K562 (cell line): ENCODE measurements around the gene SLC6A6. TPM values are rescaled to one million over a fixed set of nuclear protein-coding genes. Genes with fewer than 3 reads are reported as not detected.

Experiments used
- ATAC-seq: fragments of 200-7000 bp; cut with Tn5 transposase; 3 replicates; pipeline ENCODE4 v1.9.1; 2020; ENCODE audit warnings: moderate library complexity
- BruUV-seq: library from RNA; stranded (reverse); fragments of 400-500 nt; replicated peaks from 2 replicates; lab custom pipeline; 2021; lab: Mats Ljungman, UMichigan
- CTCF ChIA-PET: fragments of 300-600 bp; formaldehyde crosslinking; extraction: SDS; loops from one replicate; lab custom pipeline; 2021; ENCODE audit warnings: low intra/inter-chr PET ratio; lab: Yijun Ruan, JAX
- POLR2A ChIA-PET: fragments of 300-600, 350-650 bp; sonication (Branson Sonifier 250); formaldehyde crosslinking; extraction: SDS; loops from one replicate; lab custom pipeline; 2021; ENCODE audit warnings: antibody characterized with exemption, inconsistent platforms; lab: Yijun Ruan, JAX
- DNase-seq, 4 experiments: peaks; one replicate each; pipeline versions ENCODE4 v3.0.0 to v3.0.0-alpha.2; 2011 to 2018; ENCODE audit warnings: low spot score in 3 of 4, mixed read lengths in 3 of 4; ENCODE audit errors: extremely low read depth in 1 of 4
- FAIRE-seq: peaks from 2 replicates; lab custom pipeline; 2011; peaks lifted over from hg19 to GRCh38; lab: Jason Lieb, UNC
- H2AFZ ChIP-seq: 2 replicates; pipeline ENCODE4 v1.6.0; 2011; ENCODE audit warnings: low read depth, low read length, control low read depth, inconsistent platforms
- H3K27ac ChIP-seq: fragments of 200-600 bp; 3 replicates; pipeline ENCODE4 v1.8.0; 2011; ENCODE audit warnings: low read depth, mild to moderate bottlenecking, control low read depth, inconsistent platforms, low read length, moderate library complexity, mixed read lengths; ENCODE audit errors: extremely low read depth
- H3K27me3 ChIP-seq, 2 experiments: fragments of 300-600 bp in 1 of 2; 2 replicates in 1 of 2; 3 replicates in 1 of 2; pipeline versions ENCODE4 v1.6.0 to v1.8.0; 2011; ENCODE audit warnings: inconsistent platforms in 2 of 2, low read length in 2 of 2, mild to moderate bottlenecking in 1 of 2, mixed read lengths in 1 of 2, moderate library complexity in 1 of 2; ENCODE audit not compliant: control insufficient read depth in 2 of 2, insufficient read depth in 2 of 2
- H3K36me3 ChIP-seq: fragments of 300-600 bp; 3 replicates; pipeline ENCODE4 v1.8.0; 2011; ENCODE audit warnings: mild to moderate bottlenecking, low read length, inconsistent platforms; ENCODE audit not compliant: control insufficient read depth, insufficient read depth
- H3K4me1 ChIP-seq, 2 experiments: fragments of 200-600 bp in 1 of 2; replicated peaks in 1 of 2; 2 replicates in 1 of 2; 3 replicates in 1 of 2; pipeline versions ENCODE4 v1.5.1 to v1.8.0; 2011; ENCODE audit warnings: inconsistent platforms in 2 of 2, low read length in 2 of 2, mild to moderate bottlenecking in 1 of 2, mixed read lengths in 1 of 2, moderate library complexity in 1 of 2; ENCODE audit not compliant: control insufficient read depth in 2 of 2, insufficient read depth in 2 of 2
- H3K4me2 ChIP-seq: 2 replicates; pipeline ENCODE4 v1.6.1; 2011; ENCODE audit warnings: low read length, control low read depth, inconsistent platforms, mixed read lengths; ENCODE audit not compliant: insufficient read depth
- H3K4me3 ChIP-seq: fragments of 200-600 bp; sonication (generic), shearing (Covaris generic); 2 replicates; pipeline ENCODE4 v1.5.1; 2016; ENCODE audit warnings: control low read depth, inconsistent platforms
- H3K79me2 ChIP-seq: fragments of 200-600 bp; 3 replicates; pipeline ENCODE4 v1.8.0; 2011; ENCODE audit warnings: low read length, inconsistent platforms; ENCODE audit not compliant: control insufficient read depth, insufficient read depth
- H3K9ac ChIP-seq, 2 experiments: 2 replicates each; pipeline versions ENCODE4 v1.6.0 to v1.6.1; 2011; ENCODE audit warnings: low read depth in 2 of 2, low read length in 2 of 2, control low read depth in 1 of 2, inconsistent platforms in 1 of 2, mild to moderate bottlenecking in 1 of 2, mixed read lengths in 1 of 2; ENCODE audit not compliant: insufficient read depth in 1 of 2
- H3K9me1 ChIP-seq: one replicate; pipeline ENCODE4 v1.6.0; 2011; ENCODE audit warnings: inconsistent platforms, mild to moderate bottlenecking, low read length, moderate library complexity; ENCODE audit not compliant: control insufficient read depth, insufficient read depth
- H3K9me3 ChIP-seq: replicated peaks from 2 replicates; pipeline ENCODE4 v1.5.1; 2011; ENCODE audit warnings: low read depth, low read length, inconsistent platforms; ENCODE audit not compliant: control insufficient read depth, insufficient read depth
- H4K20me1 ChIP-seq: replicated peaks from 2 replicates; pipeline ENCODE4 v1.6.1; 2011; ENCODE audit warnings: low read length, inconsistent platforms, mixed read lengths; ENCODE audit not compliant: control insufficient read depth, insufficient read depth
- DLX4 ChIP-seq: fragments of 250-450 bp; sonication (Bioruptor Pico); IDR thresholded peaks from 2 replicates; pipeline ENCODE4 v1.6.1; 2021; ENCODE audit warnings: mild to moderate bottlenecking
- NR2F6 ChIP-seq: fragments of 450-650 bp; formaldehyde crosslinking; IDR thresholded peaks from 2 replicates; pipeline ENCODE4 v1.4.0; 2020; ENCODE audit warnings: mild to moderate bottlenecking
- TAF15 ChIP-seq: fragments of 200-400 bp; formaldehyde crosslinking; IDR thresholded peaks from 2 replicates; pipeline ENCODE4 v1.6.1; 2017; ENCODE audit warnings: mild to moderate bottlenecking, low read depth, low read length, moderate library complexity
- THAP12 ChIP-seq: fragments of 250-450 bp; sonication (Bioruptor Pico); IDR thresholded peaks from 2 replicates; pipeline ENCODE4 v1.9.0; 2021; ENCODE audit warnings: mild to moderate bottlenecking, inconsistent platforms
- WGBS: fragments of 100-300 bp; shearing (Covaris generic); methylation state at CpG from one replicate; pipeline ENCODE4 v1.1.6; 2016; ENCODE audit warnings: low coverage, mixed read lengths; ENCODE audit not compliant: insufficient coverage; ENCODE audit errors: missing lambda C conversion rate; 5-methylcytosine and 5-hydroxymethylcytosine counted together
- in situ Hi-C: fragments of 300-500 bp; cut with MboI; formaldehyde crosslinking; loops from 4 replicates; pipeline ENCODE4 v1.15.0; 2018; ENCODE audit warnings: inconsistent platforms, mixed read lengths
- intact Hi-C: fragments of 100-400 bp; cut with micrococcal nuclease; formaldehyde crosslinking; loops from 2 replicates; pipeline ENCODE4 v1.14.2; 2022
- polyA plus RNA-seq, 8 experiments: library from polyadenylated mRNA; depleted of rRNA in 4 of 8; stranded (reverse) in 5 of 8; unstranded in 3 of 8; fragments of >200 nt; fragmentation: Nextera tagmentation in 2 of 8; fragmentation: Illumina TruSeq in 1 of 8; extraction: Ambion mirVana in 2 of 8; extraction: Trizol in 1 of 8; gene quantifications; 2 replicates each; pipeline versions ENCODE4 v1.2.1 to v1.2.3, GENCODE V29; 2011 to 2014; ENCODE audit warnings: inconsistent platforms in 1 of 8, missing spikeins in 1 of 8
- total RNA-seq, 7 experiments: library from RNA; depleted of rRNA in 6 of 7; stranded (reverse); fragments of >200 nt in 6 of 7; fragmentation: Illumina TruSeq in 2 of 7; extraction: Trizol in 2 of 7; gene quantifications; 2 replicates each; pipeline versions ENCODE4 v1.2.1 to v1.2.3, GENCODE V29; 2011 to 2021; ENCODE audit warnings: low replicate concordance in 1 of 7

SLC6A6 gene
- total and polyA plus RNA-seq, 9 of the 15 experiments (the other 6 are each of a cell fraction or from before 2014, with no cell fraction given), result 12.3 to 203 (median 93.2) TPM

- in situ Hi-C loops (no loop called here), intact Hi-C loops (no loop called here)
- Histone ChIP-seq H3K27me3 (no peaks in the 10 kb centered on the region), H3K79me2 (no peaks in the 10 kb centered on the region), H3K27ac (no peak overlapping the region), H3K9ac (no peak overlapping the region), H3K9me1 (no peaks in the 10 kb centered on the region), H3K9me3 (no peaks in the 10 kb centered on the region), H3K4me1 (peaks cover 20 to 38% of the 10 kb centered on the region in 2 experiments), H4K20me1 (no peaks in the 10 kb centered on the region), H3K36me3 (no peaks in the 10 kb centered on the region), H3K4me3 (no peak overlapping the region), H3K4me2 (no peak overlapping the region), H2AFZ (no peak overlapping the region)
- no peak for ATAC-seq
- DNase-seq, result no peak
- CTCF ChIA-PET, result no interaction called here
- TF ChIP-seq NR2F6 (CRISPR knock-in tag) (no peak), DLX4 (CRISPR knock-in tag) (no peak), THAP12 (0 out of 2 replicates have a peak, but pooled peaks have one; percentile 9), TAF15 (no peak)
- WGBS, result 69% methylated on average over 3 of the region's 3 CpGs
- FAIRE-seq, result no peak
- POLR2A ChIA-PET, result interaction anchor here (0.7 to 2.3 kb wide), 5 partner anchors 9 to 28 kb away, joined by 3 to 11 read pairs (median 4); no protein-coding TSS in a partner anchor
- BruUV-seq, result no TSS peak
Measured at GRCh38 chr3:14377838-14378169, 24.6 kb upstream of the SLC6A6 start.
